HepG2 (cell line): ENCODE data around the gene PLPP7. TPM values are rescaled to one million over a fixed set of nuclear protein-coding genes. Genes with fewer than 3 reads are reported as not detected.

Experiments used
- ATAC-seq: fragments of 200-7000 bp; cut with Tn5 transposase; 3 replicates; pipeline ENCODE4 v1.9.1; 2020; ENCODE audit warnings: mild to moderate bottlenecking, moderate library complexity
- BruUV-seq: library from RNA; stranded (reverse); fragments of 400-500 nt; replicated peaks from 2 replicates; lab custom pipeline; 2021; lab: Mats Ljungman, UMichigan
- CTCF ChIA-PET: fragments of 300-600 bp; formaldehyde crosslinking; extraction: SDS; loops from one replicate; lab custom pipeline; 2021; ENCODE audit warnings: low total read pairs, inconsistent platforms, low intra/inter-chr PET ratio; lab: Yijun Ruan, JAX
- POLR2A ChIA-PET: fragments of 350-600 bp; sonication (Branson Sonifier 250); formaldehyde crosslinking; loops from one replicate; lab custom pipeline; 2020; ENCODE audit warnings: antibody characterized with exemption, inconsistent platforms; lab: Yijun Ruan, JAX
- DNase-seq: peaks from one replicate; pipeline ENCODE4 v3.0.0-alpha.2; 2015; ENCODE audit warnings: low spot score
- FAIRE-seq: peaks from 3 replicates; lab custom pipeline; 2011; peaks lifted over from hg19 to GRCh38; lab: Jason Lieb, UNC
- H2AFZ ChIP-seq: one replicate; pipeline ENCODE4 v1.6.1; 2011; ENCODE audit warnings: low read length, inconsistent platforms
- H3K27ac ChIP-seq: fragments of 300-600 bp; 3 replicates; pipeline ENCODE4 v1.8.0; 2011; ENCODE audit warnings: mixed run types, mild to moderate bottlenecking, mixed read lengths, low read length, inconsistent platforms; ENCODE audit not compliant: insufficient read depth; ENCODE audit errors: extremely low read length
- H3K27me3 ChIP-seq, 2 experiments: fragments of 200-600 bp in 1 of 2; 2 replicates in 1 of 2; 3 replicates in 1 of 2; pipeline versions ENCODE4 v1.6.0 to v1.8.0; 2011; ENCODE audit warnings: low read length in 2 of 2, mild to moderate bottlenecking in 2 of 2, moderate library complexity in 2 of 2, inconsistent platforms in 1 of 2; ENCODE audit not compliant: insufficient read depth in 2 of 2, control insufficient read depth in 1 of 2
- H3K36me3 ChIP-seq, 2 experiments: fragments of 200-600 bp in 1 of 2; replicated peaks in 1 of 2; 2 replicates in 1 of 2; 3 replicates in 1 of 2; pipeline versions ENCODE4 v1.5.1 to v1.8.0; 2011; ENCODE audit warnings: low read length in 2 of 2, inconsistent platforms in 1 of 2; ENCODE audit not compliant: insufficient read depth in 2 of 2, control insufficient read depth in 1 of 2
- H3K4me1 ChIP-seq: 2 replicates; pipeline ENCODE4 v1.5.1; 2012; ENCODE audit warnings: low read length, inconsistent platforms; ENCODE audit not compliant: insufficient read depth
- H3K4me2 ChIP-seq: 2 replicates; pipeline ENCODE4 v1.6.0; 2011; ENCODE audit warnings: low read depth, low read length, inconsistent platforms
- H3K4me3 ChIP-seq, 3 experiments: fragments of 200-600 bp in 1 of 3; sonication (generic), shearing (Covaris generic) in 1 of 3; replicated peaks in 1 of 3; 2 replicates each; pipeline ENCODE4 v1.5.1; 2011 to 2016; ENCODE audit warnings: low read length in 3 of 3, inconsistent platforms in 2 of 3, low read depth in 2 of 3, mild to moderate bottlenecking in 2 of 3, control low read depth in 1 of 3, mixed read lengths in 1 of 3; ENCODE audit not compliant: insufficient read depth in 1 of 3
- H3K79me2 ChIP-seq: one replicate; pipeline ENCODE4 v1.6.1; 2011; ENCODE audit warnings: low read length, inconsistent platforms; ENCODE audit not compliant: insufficient read depth
- H3K9ac ChIP-seq: 2 replicates; pipeline ENCODE4 v1.6.0; 2011; ENCODE audit warnings: mild to moderate bottlenecking, low read depth, low read length, inconsistent platforms; ENCODE audit not compliant: insufficient read depth
- H3K9me3 ChIP-seq: 2 replicates; pipeline ENCODE4 v1.5.1; 2012; ENCODE audit warnings: mild to moderate bottlenecking, low read length
- H4K20me1 ChIP-seq: 2 replicates; pipeline ENCODE4 v1.6.0; 2011; ENCODE audit warnings: inconsistent platforms, mild to moderate bottlenecking, low read length, moderate library complexity; ENCODE audit not compliant: insufficient read depth
- EHMT2 ChIP-seq: fragments of 200-600 bp; sonication (generic); IDR thresholded peaks from 2 replicates; pipeline ENCODE4 v1.7.0; 2017; ENCODE audit warnings: antibody characterized with exemption, low read depth, low read length, borderline replicate concordance
- WGBS: methylation state at CpG from one replicate; pipeline ENCODE4 v1.1.6; 2017; ENCODE audit warnings: low lambda C conversion rate; 5-methylcytosine and 5-hydroxymethylcytosine counted together
- in situ Hi-C: cut with HindIII; loops from 2 replicates; pipeline ENCODE4 v1.10.0; 2017; ENCODE audit warnings: low pct_unique_long_range_greater_than_20kb; ENCODE audit not compliant: extremely low pct_ligation_motif_present
- intact Hi-C: fragments of 100-400 bp; cut with micrococcal nuclease; formaldehyde crosslinking; loops from one replicate; pipeline ENCODE4 v1.10.0; 2022; ENCODE audit not compliant: unreplicated experiment
- polyA plus RNA-seq, 8 experiments: library from polyadenylated mRNA; depleted of rRNA in 3 of 8; stranded (reverse) in 7 of 8; unstranded in 1 of 8; fragments of >200 nt; fragmentation: Illumina TruSeq in 4 of 8; extraction: Trizol in 4 of 8; gene quantifications; 2 replicates each; pipeline versions ENCODE4 v1.2.1 to v1.2.3, GENCODE V29; 2011 to 2016; ENCODE audit warnings: low read depth in 4 of 8, missing spikeins in 1 of 8, mixed read lengths in 1 of 8; ENCODE audit not compliant: insufficient read depth in 1 of 8
- total RNA-seq, 5 experiments: library from RNA; depleted of rRNA; stranded (reverse); fragments of >200 nt; fragmentation: Illumina TruSeq; extraction: Trizol; gene quantifications; 2 replicates each; pipeline ENCODE4 v1.2.3, GENCODE V29; 2016; ENCODE audit warnings: low read depth in 1 of 5
- TF ChIP-seq, protein P1 (sequence below): sonication (generic); formaldehyde crosslinking; IDR thresholded peaks from 2 replicates; pipeline ENCODE4 v1.5.1; 2020; ENCODE audit warnings: mild to moderate bottlenecking, missing genetic modification reagents, moderate library complexity

Gene PLPP7
- total and polyA plus RNA-seq, 2 of the 13 experiments (the other 11 are each of a cell fraction or from before 2014, with no cell fraction given), result 0.33 to 1.2 TPM

GRCh38 chr9:131253891-131254491 is 35.5 kb upstream of the PLPP7 start:
- intact Hi-C loops, result no loop called here
- peak; percentile 55 for ATAC-seq

More at GRCh38 chr9:131253891-131254491, 35.5 kb upstream of the PLPP7 start:
- no TSS peak for BruUV-seq
- peaks cover 5 to 18% of the 10 kb centered on the region in 2 experiments; a peak in 4 of 5 replicates for H3K27me3 ChIP-seq
- ChIA-PET CTCF (no interaction called here), POLR2A (no interaction called here)
- no peaks in the 10 kb centered on the region for H4K20me1 ChIP-seq
- no peak overlapping the region for H3K9ac ChIP-seq
- no peak for DNase-seq
- in situ Hi-C loops, result no loop called here
- H2AFZ ChIP-seq, result no peak overlapping the region
- TF ChIP-seq EHMT2, result no peak
- TF ChIP-seq, protein P1, sequence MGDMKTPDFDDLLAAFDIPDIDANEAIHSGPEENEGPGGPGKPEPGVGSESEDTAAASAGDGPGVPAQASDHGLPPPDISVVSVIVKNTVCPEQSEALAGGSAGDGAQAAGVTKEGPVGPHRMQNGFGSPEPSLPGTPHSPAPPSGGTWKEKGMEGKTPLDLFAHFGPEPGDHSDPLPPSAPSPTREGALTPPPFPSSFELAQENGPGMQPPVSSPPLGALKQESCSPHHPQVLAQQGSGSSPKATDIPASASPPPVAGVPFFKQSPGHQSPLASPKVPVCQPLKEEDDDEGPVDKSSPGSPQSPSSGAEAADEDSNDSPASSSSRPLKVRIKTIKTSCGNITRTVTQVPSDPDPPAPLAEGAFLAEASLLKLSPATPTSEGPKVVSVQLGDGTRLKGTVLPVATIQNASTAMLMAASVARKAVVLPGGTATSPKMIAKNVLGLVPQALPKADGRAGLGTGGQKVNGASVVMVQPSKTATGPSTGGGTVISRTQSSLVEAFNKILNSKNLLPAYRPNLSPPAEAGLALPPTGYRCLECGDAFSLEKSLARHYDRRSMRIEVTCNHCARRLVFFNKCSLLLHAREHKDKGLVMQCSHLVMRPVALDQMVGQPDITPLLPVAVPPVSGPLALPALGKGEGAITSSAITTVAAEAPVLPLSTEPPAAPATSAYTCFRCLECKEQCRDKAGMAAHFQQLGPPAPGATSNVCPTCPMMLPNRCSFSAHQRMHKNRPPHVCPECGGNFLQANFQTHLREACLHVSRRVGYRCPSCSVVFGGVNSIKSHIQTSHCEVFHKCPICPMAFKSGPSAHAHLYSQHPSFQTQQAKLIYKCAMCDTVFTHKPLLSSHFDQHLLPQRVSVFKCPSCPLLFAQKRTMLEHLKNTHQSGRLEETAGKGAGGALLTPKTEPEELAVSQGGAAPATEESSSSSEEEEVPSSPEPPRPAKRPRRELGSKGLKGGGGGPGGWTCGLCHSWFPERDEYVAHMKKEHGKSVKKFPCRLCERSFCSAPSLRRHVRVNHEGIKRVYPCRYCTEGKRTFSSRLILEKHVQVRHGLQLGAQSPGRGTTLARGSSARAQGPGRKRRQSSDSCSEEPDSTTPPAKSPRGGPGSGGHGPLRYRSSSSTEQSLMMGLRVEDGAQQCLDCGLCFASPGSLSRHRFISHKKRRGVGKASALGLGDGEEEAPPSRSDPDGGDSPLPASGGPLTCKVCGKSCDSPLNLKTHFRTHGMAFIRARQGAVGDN (CRISPR knock-in tag), result peak; percentile 19; the same call in 1 of the 2 replicates
- TF ChIP-seq, all 625 proteins: peak for 1
- Histone ChIP-seq H3K27ac (no peak overlapping the region), H3K4me3 (no peak overlapping the region), H3K4me1 (peaks cover 29% of the 10 kb centered on the region), H3K9me3 (no peaks in the 10 kb centered on the region), H3K36me3 (no peaks in the 10 kb centered on the region), H3K4me2 (no peak overlapping the region), H3K79me2 (no peaks in the 10 kb centered on the region)
- FAIRE-seq, result no peak
- 50% methylated on average over 9 of the region's 14 CpGs for WGBS
